Common myeloid progenitor, CD34-positive (primary cell): ENCODE data around the gene TUT1.
"Not testable (repeated sequence)": the region's sequence is repeated elsewhere in the genome, so short reads cannot be mapped to it uniquely, and the experiment has no call there.

Experiments used
- CTCF ChIA-PET: fragments of 350-600 bp; sonication (Branson Sonifier 250); formaldehyde crosslinking; loops from one replicate; lab custom pipeline; 2021; ENCODE audit warnings: antibody characterized with exemption; lab: Charles Lee
- POLR2A ChIA-PET: fragments of 350-600 bp; sonication (Branson Sonifier 250); formaldehyde crosslinking; loops from one replicate; lab custom pipeline; 2021; ENCODE audit warnings: antibody characterized with exemption; lab: Charles Lee
- DNase-seq, 3 donors: peaks; one replicate each; pipeline versions ENCODE4 v3.0.0 to v3.0.0-alpha.2; 2013
- H3K27ac ChIP-seq, 2 experiments: 1 replicate in 1 of 2; 2 replicates in 1 of 2; pipeline ENCODE4 v1.7.0; 2013; ENCODE audit warnings: inconsistent platforms in 2 of 2, low read length in 2 of 2, mild to moderate bottlenecking in 2 of 2, low read depth in 1 of 2, moderate library complexity in 1 of 2; ENCODE audit not compliant: severe bottlenecking in 2 of 2, insufficient read depth in 1 of 2, poor library complexity in 1 of 2
- H3K27me3 ChIP-seq, 5 experiments: replicated peaks in 2 of 5; 1 replicate in 3 of 5; 2 replicates in 2 of 5; pipeline versions ENCODE4 v1.6.1 to v1.7.0; 2013; ENCODE audit warnings: low read length in 4 of 5, mild to moderate bottlenecking in 2 of 5, moderate library complexity in 2 of 5, inconsistent platforms in 1 of 5; ENCODE audit not compliant: insufficient read depth in 5 of 5, control insufficient read depth in 4 of 5
- H3K36me3 ChIP-seq, 4 experiments: 1 replicate in 2 of 4; 2 replicates in 2 of 4; pipeline versions ENCODE4 v1.6.1 to v1.7.0; 2013; ENCODE audit warnings: low read length in 3 of 4, control low read depth in 1 of 4, mild to moderate bottlenecking in 1 of 4; ENCODE audit not compliant: control insufficient read depth in 4 of 4, insufficient read depth in 4 of 4
- H3K4me1 ChIP-seq, 4 experiments: 1 replicate in 3 of 4; 2 replicates in 1 of 4; pipeline versions ENCODE4 v1.6.1 to v1.7.1; 2013; ENCODE audit warnings: low read length in 3 of 4, mild to moderate bottlenecking in 3 of 4, control low read depth in 1 of 4, inconsistent platforms in 1 of 4, moderate library complexity in 1 of 4; ENCODE audit not compliant: control insufficient read depth in 4 of 4, insufficient read depth in 4 of 4; ENCODE audit errors: control extremely low read depth in 1 of 4
- H3K4me3 ChIP-seq, 7 experiments: 1 replicate in 4 of 7; 2 replicates in 3 of 7; pipeline versions ENCODE4 v1.5.1 to v1.7.0; 2013; ENCODE audit warnings: mild to moderate bottlenecking in 7 of 7, low read length in 6 of 7, moderate library complexity in 6 of 7, inconsistent platforms in 2 of 7, low read depth in 2 of 7, control low read depth in 1 of 7; ENCODE audit not compliant: insufficient read depth in 4 of 7, control insufficient read depth in 1 of 7; ENCODE audit errors: extremely low read depth in 1 of 7
- H3K9me3 ChIP-seq, 5 experiments: 1 replicate in 4 of 5; 2 replicates in 1 of 5; pipeline versions ENCODE4 v1.6.1 to v1.7.1; 2013; ENCODE audit warnings: low read length in 4 of 5, mild to moderate bottlenecking in 2 of 5, inconsistent platforms in 1 of 5, low read depth in 1 of 5, moderate library complexity in 1 of 5; ENCODE audit not compliant: control insufficient read depth in 4 of 5, insufficient read depth in 2 of 5; ENCODE audit errors: control extremely low read depth in 1 of 5
- WGBS: methylation state at CpG from one replicate; pipeline ENCODE4 v1.1.5; 2013; ENCODE audit not compliant: insufficient coverage; 5-methylcytosine and 5-hydroxymethylcytosine counted together

The TUT1 gene

GRCh38 chr11:62569611-62570010 is 21.7 kb downstream of the TUT1 start:
- CTCF ChIA-PET, result interaction anchor here (0.6 to 4.5 kb wide), 8 partner anchors 8 to 174 kb away, joined by 3 to 36 read pairs (median 6); partner anchors contain the start of gene TUT1
- Histone ChIP-seq H3K36me3 (peaks cover 13 to 72% (median 58%) of the 10 kb centered on the region in 4 experiments), H3K4me3 (no peak overlapping the region), H3K27me3 (no peaks in the 10 kb centered on the region), H3K27ac (peak overlapping the region in 1 of 2 experiments; percentile 25), H3K9me3 (no peaks in the 10 kb centered on the region), H3K4me1 (peaks cover 8 to 27% (median 18%) of the 10 kb centered on the region in 4 experiments)
- WGBS, result no CpG with 5 or more reads among the region's 1 CpG
- POLR2A ChIA-PET, result no interaction called here
- DNase-seq, result no peak

- no peaks in the 10 kb centered on the region for H3K9me3 ChIP-seq
- DNase-seq, result no peak
- 93% methylated on average over 3 of the region's 8 CpGs for WGBS
- ChIA-PET CTCF (interaction anchor here (0.8 to 19.4 kb wide), 9 partner anchors 8 to 174 kb away, joined by 3 to 283 read pairs (median 4); partner anchors contain the start of genes AHNAK and TUT1), POLR2A (interaction anchor here (0.6 to 1.3 kb wide), 3 partner anchors 10 to 194 kb away, joined by 3 to 5 read pairs (median 3); no protein-coding TSS in a partner anchor)
- H3K4me3 ChIP-seq, result no peak overlapping the region
- peaks cover 19 to 83% (median 66%) of the 10 kb centered on the region in 4 experiments for H3K36me3 ChIP-seq
- H3K4me1 ChIP-seq, result peaks cover 0 to 12% (median 5%) of the 10 kb centered on the region in 4 experiments
- H3K27ac ChIP-seq, result peak overlapping the region in 1 of 2 experiments; percentile 25
- no peaks in the 10 kb centered on the region for H3K27me3 ChIP-seq
Measured at GRCh38 chr11:62567018-62567633, 24.2 kb downstream of the TUT1 start.

GRCh38 chr11:62566247-62566646 is 25.1 kb downstream of the TUT1 start:
- DNase-seq, result no peak
- no peaks in the 10 kb centered on the region for H3K27me3 ChIP-seq
- no peaks in the 10 kb centered on the region for H3K9me3 ChIP-seq
- H3K4me1 ChIP-seq, result peaks cover 0 to 3% (median under 1%) of the 10 kb centered on the region in 4 experiments
- POLR2A ChIA-PET, result interaction anchor here (1.3 kb wide), 1 partner anchor 9 kb away, joined by 3 read pairs; no protein-coding TSS in a partner anchor
- no peak overlapping the region for H3K4me3 ChIP-seq
- CTCF ChIA-PET, result interaction anchor here (0.8 to 19.4 kb wide), 8 partner anchors 8 to 203 kb away, joined by 3 to 283 read pairs (median 4); partner anchors contain the start of genes AHNAK, EEF1G and TUT1
- H3K27ac ChIP-seq, result peak overlapping the region in 1 of 2 experiments; percentile 43
- peaks cover 18 to 81% (median 63%) of the 10 kb centered on the region in 4 experiments for H3K36me3 ChIP-seq
- WGBS, result 97% methylated on average over 7 of the region's 8 CpGs

GRCh38 chr11:62565100-62565802 is 26.1 kb downstream of the TUT1 start:
- peaks cover 18 to 80% (median 56%) of the 10 kb centered on the region in 4 experiments for H3K36me3 ChIP-seq
- H3K4me1 ChIP-seq, result peaks cover 4 to 8% (median 6%) of the 10 kb centered on the region in 4 experiments
- ChIA-PET CTCF (interaction anchor here (0.6 to 19.4 kb wide), 10 partner anchors 9 to 211 kb away, joined by 3 to 283 read pairs (median 4); partner anchors contain the start of genes AHNAK, EEF1G and TUT1), POLR2A (interaction anchor here (1.3 kb wide), 1 partner anchor 8 kb away, joined by 3 read pairs; no protein-coding TSS in a partner anchor)
- H3K4me3 ChIP-seq, result no peak overlapping the region
- H3K27ac ChIP-seq, result no peak overlapping the region
- no CpG with 5 or more reads among the region's 5 CpGs for WGBS
- no peaks in the 10 kb centered on the region for H3K9me3 ChIP-seq
- no peaks in the 10 kb centered on the region for H3K27me3 ChIP-seq
- no peak for DNase-seq

DNA sequence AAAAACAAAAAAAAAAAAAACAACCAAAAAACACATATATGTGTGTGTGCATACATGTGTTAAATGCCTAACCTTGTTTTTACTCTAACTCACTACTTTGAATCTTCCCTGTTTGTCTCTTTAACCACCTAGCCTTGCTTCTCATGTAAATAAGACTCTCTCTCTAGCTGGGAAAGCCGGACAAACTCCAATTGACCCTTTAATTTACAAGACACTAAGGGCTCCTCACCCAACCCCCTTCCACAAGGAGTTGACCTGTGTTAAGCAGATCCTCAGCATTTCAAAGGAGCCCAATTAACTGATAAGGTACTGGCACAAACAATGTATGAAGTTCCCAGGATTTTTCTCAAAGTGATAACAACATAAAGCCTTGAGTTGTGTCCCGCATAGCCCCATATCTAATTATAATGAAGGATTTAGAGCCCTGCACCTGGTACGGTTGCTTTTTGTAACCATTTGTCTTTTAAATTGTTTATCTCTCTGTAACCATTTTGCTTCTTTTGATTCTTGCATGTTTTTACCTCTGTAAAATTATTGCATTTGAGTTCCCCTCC is 29.6 kb downstream of the TUT1 start:
- Histone ChIP-seq H3K36me3 (peaks cover 24 to 72% (median 49%) of the 10 kb centered on the region in 4 experiments), H3K27ac (peak overlapping the region in 1 of 2 experiments; percentile 5), H3K4me1 (peaks cover 12 to 39% (median 36%) of the 10 kb centered on the region in 4 experiments)
- not testable (repeated sequence) for H3K27me3 ChIP-seq, DNase-seq, H3K9me3 ChIP-seq, H3K4me3 ChIP-seq
- WGBS, result 100% methylated on average over 2 of the region's 3 CpGs
- CTCF ChIA-PET, result interaction anchor here (1.0 to 19.4 kb wide), 6 partner anchors 9 to 167 kb away, joined by 4 to 283 read pairs (median 40); partner anchors contain the start of gene AHNAK
- POLR2A ChIA-PET, result interaction anchor here (1.0 kb wide), 1 partner anchor 15 kb away, joined by 3 read pairs; the partner anchor contains the start of gene AHNAK

DNA sequence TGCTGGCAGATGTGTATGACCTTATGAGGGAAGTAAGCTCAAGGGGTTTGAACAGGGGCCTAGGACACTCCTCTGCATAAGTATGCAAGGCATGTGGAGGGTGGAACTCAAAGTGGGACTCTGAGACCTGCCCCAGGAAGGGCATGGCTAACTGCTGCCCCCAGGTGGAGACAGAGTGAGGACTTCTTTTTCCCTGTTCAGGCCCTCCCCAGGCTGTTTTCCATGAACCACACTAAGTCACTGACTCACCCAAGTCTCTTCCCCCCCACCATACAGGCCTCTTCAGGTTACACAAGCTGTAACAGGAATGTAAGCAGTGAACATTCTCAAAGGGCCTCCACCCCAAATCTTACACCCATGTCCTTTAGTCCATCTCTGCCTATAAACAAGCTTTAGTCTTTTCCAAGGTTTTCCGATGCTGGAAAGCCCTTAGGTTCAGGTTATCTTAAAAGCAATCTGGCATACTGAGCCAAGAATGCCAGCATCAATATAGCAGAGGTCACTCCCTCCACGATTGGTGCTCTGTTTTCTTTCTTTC is 30.7 kb downstream of the TUT1 start:
- Histone ChIP-seq H3K4me3 (no peak overlapping the region), H3K9me3 (no peaks in the 10 kb centered on the region), H3K4me1 (peaks cover 12 to 50% (median 46%) of the 10 kb centered on the region in 4 experiments), H3K27me3 (no peaks in the 10 kb centered on the region), H3K27ac (peak overlapping the region in 1 of 2 experiments; percentile 54), H3K36me3 (peaks cover 16 to 61% (median 39%) of the 10 kb centered on the region in 4 experiments)
- CTCF ChIA-PET, result interaction anchor here (0.5 to 19.4 kb wide), 25 partner anchors 7 to 1735 kb away, joined by 3 to 283 read pairs (median 5); partner anchors contain the start of genes AHNAK and EEF1G
- DNase-seq, result peak; percentile 89 to 93 (median 91)
- POLR2A ChIA-PET, result interaction anchor here (1.0 to 1.4 kb wide), 3 partner anchors 14 to 164 kb away, joined by 3 to 4 read pairs (median 3); partner anchors contain the start of gene AHNAK
- 96% methylated on average over 2 of the region's 2 CpGs for WGBS
